ENCODE measurements around the gene KIAA1191.

DNA sequence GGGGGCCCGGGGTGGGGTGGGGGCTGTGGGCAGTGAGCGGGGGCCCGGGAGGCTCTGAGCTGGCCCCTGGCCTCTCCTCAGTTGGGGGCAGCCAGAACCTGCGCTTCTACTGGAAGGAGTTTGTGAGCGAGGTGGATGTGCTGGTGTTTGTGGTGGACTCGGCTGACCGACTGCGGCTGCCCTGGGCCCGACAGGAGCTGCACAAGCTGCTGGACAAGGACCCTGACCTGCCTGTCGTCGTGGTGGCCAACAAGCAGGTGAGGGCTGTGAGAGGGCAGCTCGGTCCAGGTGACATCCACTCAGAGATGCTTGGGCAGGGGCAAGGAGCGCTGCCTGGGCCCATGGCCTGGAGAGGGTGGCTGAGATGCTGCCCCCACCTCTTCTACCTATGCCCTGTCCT is 7.2 kb upstream of the KIAA1191 start:
- TF ChIP-seq, protein P1, sequence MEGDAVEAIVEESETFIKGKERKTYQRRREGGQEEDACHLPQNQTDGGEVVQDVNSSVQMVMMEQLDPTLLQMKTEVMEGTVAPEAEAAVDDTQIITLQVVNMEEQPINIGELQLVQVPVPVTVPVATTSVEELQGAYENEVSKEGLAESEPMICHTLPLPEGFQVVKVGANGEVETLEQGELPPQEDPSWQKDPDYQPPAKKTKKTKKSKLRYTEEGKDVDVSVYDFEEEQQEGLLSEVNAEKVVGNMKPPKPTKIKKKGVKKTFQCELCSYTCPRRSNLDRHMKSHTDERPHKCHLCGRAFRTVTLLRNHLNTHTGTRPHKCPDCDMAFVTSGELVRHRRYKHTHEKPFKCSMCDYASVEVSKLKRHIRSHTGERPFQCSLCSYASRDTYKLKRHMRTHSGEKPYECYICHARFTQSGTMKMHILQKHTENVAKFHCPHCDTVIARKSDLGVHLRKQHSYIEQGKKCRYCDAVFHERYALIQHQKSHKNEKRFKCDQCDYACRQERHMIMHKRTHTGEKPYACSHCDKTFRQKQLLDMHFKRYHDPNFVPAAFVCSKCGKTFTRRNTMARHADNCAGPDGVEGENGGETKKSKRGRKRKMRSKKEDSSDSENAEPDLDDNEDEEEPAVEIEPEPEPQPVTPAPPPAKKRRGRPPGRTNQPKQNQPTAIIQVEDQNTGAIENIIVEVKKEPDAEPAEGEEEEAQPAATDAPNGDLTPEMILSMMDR (IDR thresholded peaks at IDR 0.05; ENCODE audit: poor library complexity): no peak
- TF ChIP-seq EZH2 (IDR thresholded peaks at IDR 0.05; ENCODE audit: borderline replicate concordance): no peak
- no peak for TF ChIP-seq EZH2phosphoT487 (IDR thresholded peaks at IDR 0.05; ENCODE audit: low read depth, severe bottlenecking, unreplicated experiment)
